Fibroblast of skin of abdomen (primary cell): ENCODE results near the gene RICTOR.
A peak's percentile ranks its signal among the peaks of the same experiment; 100 is the strongest.
"Not testable (repeated sequence)": the region's sequence is repeated elsewhere in the genome, so short reads cannot be mapped to it uniquely, and the experiment has no call there.

ENCODE experiments used
- DNase-seq: peaks from one replicate; pipeline ENCODE4 v3.0.0-alpha.2; 2013

The RICTOR gene

DNA sequence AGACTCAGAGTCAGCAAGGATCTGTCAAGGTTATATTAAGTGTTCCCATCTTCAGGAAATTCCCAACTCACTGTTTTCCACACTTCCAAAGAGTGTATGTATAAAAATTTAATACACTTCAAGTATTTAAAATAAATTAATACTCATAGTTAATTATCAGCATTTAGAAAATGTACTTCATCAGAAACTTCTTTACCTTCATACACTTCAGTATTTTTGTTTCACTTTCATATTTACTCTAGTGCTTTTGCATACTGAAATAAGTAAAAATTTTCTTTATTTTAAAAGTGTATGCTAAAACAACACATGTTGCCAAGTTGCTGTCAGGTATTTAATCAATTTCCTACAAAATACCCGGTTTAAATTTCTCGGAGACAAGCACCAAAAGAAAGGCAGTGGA, 16.5 kb downstream of the RICTOR start:
- no peak for DNase-seq

DNA sequence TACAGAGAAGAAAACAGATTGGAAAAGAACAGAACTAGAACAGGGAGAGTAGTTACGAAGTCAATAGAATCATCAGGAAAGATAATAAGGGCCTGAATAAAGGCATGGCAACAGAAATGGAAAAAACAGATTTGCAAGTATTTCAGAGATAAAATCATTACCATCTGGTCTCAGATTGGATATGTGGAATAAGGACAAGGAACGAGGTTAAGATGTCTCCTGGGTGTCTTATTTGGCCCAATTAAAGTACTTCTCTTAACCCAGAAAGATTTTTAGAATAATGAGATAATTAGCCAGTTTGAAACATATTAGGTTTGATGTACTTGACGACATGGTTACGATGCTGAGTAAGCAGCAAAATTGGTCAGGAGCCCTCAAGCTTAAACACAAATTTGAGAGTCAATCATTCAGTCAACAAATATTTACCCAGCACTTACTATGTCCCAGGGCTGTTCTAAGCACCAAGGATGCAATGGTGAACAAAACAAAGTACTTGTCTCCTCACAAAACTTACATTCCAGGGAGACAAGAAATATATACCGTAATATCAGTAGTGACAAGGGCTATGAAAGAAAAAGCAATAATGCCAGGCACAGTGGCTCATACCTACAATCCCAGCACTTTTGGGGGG, 18.3 kb downstream of the RICTOR start:
- no peak for DNase-seq

DNA sequence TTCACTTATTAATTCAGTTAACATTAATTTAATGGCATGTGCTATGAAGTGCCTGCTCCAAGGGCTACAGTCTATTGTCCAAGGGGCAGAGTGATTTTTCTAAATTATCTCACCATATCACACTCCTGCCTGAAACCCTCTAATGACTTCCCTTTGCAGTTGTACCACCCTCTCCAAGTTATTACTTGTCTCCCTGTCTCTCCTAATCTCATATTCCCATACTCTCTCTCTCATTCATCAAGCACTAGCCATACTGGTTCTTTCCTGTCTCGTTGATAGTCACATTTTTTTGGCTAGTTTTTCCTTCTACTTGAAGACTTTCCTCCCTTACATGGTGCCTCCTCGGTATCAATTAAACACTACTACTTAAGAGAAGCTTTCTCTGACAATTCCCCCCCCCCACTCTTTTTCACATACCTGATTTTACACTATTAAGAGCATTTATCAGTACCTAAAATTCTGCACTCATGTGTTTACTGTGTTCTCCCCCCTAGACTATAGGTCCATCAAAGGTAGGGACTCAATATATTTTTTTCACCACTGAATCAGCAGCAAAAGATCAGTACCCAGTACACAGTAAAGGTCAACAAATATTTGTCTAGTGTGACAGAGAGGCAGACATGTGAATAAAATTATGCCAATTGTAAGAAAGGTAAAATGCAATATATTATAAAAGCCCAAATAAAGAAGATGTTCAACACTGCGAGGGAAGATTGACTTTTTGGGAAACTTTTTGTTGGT, 19.0 kb downstream of the RICTOR start:
- no peak for DNase-seq

DNA sequence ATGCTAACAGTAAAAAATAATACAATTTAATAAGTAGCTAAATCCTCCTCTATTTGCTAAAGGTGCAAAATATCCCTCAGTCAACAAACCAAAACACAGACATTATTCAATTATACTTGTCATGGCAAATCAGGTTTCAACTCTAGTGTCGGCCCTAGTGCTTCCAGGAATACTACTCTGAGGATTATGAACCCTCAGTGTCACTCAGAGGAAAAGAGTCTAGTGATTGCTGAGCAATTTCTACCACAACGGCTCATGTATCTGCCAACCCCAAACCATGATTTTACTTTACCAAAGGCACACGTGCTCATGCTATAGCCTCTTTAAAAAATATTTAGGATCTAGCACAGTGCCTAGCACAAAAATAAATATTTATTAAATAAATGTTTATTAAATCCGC, 21.0 kb downstream of the RICTOR start:
- no peak for DNase-seq

DNA sequence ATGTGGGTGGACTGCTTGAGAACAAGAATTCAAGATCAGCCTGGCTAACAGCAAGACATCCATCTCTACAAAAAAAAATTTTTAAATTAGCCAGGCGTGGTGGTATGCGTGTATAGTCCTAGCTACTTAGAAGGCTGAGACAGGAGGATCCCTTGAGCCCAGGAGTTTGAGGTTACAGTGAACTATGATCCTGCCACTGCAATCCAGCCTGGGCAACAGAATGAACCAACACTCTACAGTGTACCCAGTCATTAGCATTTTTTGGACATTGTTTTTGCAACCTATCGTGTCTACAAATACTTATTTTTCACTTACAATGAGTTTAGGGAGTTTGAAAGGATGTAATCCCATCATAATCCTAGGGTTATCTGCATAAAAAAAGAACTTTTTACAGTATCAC, 22.1 kb downstream of the RICTOR start:
- DNase-seq = no peak

DNA sequence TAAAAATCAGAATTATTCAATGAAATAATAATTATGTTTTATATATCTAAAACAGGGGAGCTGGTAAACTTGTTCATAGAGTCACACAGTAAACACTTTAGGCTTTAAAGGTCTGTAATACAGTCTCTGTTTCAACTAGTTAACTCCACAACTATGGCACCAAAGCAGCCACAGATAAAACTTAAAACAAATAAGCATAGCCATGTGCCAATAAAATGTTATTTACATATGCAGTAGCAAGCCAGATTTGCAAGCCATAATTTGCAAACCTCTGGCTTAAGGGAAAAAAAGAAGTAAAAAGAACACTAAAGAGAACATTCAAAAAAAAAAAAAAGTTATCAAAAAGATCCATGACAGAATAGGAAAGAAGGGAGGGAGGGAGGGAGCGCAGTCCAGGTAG, 24.9 kb downstream of the RICTOR start:
- DNase-seq = no peak

DNA sequence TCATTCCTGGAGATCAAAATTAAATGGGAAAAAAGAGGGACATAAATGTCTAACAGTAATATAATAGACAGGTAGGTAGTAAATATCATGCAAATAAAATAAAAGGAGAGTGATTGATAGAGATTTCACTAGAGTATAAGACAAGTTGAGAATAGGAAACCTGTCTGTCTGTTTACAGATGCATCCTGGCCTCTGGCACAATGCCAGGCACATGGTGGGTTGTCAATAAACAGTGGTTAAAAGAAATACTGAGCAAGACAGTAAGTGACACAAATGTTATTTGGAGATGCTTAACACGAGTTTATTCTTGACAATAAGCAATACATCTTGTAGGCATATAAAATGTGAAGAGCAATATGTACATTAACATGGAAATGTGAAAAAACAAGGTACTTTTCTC, 33.3 kb downstream of the RICTOR start:
- no peak for DNase-seq

DNA sequence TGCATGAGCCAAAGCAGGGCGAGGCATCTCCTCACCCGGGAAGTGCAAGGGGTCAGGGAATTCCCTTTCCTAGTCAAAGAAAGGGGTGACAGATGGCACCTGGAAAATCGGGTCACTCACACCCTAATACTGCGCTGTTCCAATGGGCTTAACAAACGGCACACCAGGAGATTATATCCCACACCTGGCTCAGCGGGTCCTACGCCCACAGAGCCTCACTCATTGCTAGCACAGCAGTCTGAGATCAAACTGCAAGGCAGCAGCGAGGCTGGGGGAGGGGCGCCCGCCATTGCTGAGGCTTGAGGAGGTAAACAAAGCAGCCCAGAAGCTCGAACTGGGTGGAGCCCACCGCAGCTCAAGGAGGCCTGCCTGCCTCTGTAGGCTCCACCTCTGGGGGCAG, 39.7 kb downstream of the RICTOR start:
- DNase-seq = not testable (repeated sequence)

DNA sequence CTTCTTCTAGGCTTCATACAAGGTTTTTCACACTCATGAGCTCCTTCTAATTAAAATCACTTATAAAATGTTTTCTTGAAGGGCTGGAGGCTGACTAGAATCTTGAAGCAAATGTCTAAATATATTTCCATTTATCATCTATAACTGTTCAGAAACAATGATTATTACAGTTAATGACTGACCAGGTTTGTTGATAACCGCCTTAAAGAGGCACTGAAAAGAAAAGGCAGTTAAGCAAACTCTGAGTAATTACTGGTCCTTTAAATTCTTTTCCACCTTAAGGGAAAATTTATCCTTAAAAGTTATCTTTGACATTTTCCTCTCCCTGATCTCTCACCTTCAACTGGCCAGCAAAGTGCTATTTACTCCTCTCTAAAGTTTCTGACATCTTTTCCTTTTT, 43.2 kb downstream of the RICTOR start:
- no peak for DNase-seq

DNA sequence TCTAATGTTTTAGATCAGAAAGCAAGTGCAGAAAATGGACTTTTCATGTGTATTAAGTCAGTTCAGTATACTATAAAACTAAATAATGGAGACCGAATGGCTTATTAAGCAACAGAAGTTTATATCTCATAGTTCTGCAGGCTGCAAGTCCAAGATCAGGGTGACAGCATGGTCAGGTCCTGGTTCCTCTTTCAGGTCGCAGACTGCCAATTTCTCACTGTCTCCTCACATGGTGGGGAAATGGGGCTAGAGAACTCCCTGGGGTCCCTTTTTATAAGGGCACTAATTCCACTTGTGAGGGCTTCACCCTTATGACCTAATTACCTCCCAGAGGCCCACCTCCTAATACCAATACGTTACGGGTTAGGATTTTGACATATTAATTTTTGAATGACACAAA, 48.7 kb downstream of the RICTOR start:
- no peak for DNase-seq

DNA sequence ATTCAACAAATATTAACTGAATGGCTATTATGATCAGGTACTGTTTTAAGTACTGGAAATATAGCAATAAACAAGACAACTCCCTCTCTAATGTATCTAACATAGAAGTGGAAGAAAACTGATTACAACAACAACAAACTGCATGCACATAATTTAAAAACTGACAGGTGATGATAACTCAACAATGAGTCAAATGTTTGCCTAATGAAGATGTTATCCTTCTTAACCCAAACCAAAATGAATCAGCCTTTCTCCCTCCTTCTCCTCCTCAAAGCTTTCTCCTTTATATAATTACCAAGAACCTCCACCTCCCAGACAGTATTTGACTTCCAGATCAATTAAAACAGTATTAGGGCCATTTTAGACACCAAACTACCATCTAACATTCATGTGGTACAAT, 49.3 kb downstream of the RICTOR start:
- peak; percentile 42 for DNase-seq

DNA sequence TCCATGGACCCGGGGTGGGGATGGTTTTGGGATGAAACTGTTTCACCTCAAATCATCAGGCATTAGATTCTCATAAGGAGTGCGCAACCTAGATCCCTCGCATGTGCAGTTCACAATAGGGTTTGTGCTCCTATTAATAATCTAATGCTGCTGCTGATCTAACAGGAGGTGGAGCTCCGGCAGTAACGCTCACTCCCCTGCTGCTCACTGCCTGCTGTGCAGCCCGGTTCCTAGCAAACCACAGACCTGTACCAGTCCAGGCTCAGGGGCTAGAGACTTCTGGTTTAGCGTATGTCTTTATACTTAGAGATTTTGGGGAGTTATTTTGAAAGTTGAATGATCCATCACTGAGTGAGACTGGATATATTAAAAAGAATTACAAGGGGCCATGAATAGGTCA, 50.2 kb downstream of the RICTOR start:
- no peak for DNase-seq

DNA sequence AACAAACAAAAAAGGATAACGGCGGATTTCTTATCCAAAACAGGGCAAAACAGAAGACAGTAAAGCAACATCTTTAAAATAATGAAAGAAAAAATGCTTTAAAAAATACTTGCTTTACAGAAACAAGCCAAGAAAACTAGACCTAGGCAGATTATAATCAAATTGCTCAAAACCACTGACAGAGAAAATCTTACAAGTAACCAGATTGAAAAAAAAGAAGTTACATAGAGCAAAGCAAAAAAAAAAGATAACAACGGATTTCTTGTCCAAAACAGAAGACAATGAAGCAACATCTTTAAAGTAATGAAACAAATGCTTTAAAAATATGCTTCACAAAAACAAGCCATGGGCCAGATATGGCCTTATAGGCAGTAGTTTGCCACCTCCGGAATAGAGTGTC, 51.1 kb downstream of the RICTOR start:
- DNase-seq = no peak

DNA sequence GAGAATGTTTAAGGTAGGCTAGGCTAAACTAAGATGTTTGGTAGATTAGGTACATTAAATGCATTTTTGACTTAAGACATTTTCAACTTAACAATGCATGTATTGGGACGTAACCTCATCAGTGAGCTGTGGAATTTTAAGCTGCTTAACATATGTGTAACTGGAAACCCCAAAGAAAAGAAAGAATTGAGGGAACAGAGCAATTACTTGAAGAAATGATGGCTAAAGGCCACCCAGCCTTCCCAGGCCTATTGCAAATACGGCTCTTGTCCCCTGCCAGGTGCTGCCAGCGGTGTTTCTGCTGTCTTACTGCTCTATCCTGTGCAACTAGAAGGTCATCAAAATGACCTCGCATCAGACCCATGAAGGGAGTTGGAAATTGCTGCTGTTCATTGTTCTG, 52.0 kb downstream of the RICTOR start:
- DNase-seq = peak; percentile 27

DNA sequence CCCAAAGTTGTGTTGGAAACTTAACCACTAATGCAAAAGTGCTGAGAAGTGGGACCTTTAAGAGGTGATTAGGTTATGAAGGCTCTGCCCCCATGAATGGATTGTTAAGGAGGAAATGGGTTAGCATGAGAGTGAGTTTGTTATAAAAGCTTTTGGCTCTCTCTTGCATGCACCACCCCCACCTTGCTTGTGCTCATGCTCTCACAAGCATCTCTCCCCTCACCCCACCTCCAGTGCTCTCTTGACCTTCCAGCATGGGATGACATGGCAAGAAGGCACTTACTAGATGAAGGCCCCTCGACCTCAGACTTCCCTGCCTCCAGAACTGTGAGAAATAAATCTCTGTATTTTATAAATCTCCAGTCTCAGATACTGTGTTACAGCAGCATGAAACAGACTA, 52.8 kb downstream of the RICTOR start:
- peak; percentile 29 for DNase-seq

DNA sequence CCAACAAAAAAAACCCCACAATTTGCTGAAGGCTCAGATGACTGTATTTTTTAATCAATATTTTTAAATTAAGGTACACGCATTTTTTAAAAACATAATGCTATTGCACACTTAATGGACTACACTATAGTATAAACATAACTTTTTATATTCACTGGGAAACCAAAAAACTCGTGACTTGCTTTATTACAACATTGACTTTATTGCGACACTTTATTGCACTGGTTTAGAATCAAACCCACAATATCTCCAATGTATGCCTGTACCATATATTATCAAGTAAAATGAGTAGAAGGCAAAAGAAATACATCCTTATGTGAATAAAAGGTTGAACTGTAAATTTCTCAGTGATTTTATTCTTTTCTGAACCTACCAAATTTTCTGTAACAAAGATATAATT, 53.7 kb downstream of the RICTOR start:
- DNase-seq = no peak

DNA sequence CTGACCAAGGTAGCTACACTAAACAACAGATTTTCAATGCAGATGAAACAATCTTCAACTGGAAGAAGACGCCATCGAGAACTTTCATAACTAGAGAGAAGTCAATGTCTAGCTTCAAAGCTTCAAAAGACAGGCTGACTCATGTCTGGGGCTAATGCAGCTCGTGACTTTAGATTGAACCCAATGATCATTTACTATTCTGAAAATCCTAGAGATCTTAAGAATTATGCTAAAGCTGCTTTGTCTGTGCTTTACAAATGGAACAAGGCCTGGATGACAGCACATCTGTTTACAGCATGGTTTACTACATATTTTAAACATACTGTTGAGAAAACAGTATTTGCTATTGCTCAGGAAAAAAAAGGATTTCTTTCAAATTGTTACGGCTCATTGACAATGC, 54.9 kb downstream of the RICTOR start:
- DNase-seq = peak; percentile 63

DNA sequence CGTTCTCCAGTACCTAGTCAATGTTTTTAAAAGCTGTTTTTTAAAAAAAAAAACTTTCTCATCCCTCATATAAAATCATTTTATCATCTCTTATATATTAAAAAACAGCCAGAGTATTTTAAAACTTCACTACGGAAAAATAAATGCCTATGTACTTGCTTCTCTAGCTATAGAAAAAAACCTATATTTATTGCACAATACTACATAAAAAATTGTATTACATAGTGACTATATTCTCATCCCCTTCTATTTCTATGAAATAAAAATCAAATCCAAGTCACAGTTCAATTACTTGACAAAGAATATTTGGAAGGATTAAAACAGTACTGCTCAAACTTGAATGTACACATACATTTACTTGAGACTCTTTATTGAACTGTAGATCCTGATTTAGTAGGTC, 56.7 kb downstream of the RICTOR start:
- DNase-seq = no peak

DNA sequence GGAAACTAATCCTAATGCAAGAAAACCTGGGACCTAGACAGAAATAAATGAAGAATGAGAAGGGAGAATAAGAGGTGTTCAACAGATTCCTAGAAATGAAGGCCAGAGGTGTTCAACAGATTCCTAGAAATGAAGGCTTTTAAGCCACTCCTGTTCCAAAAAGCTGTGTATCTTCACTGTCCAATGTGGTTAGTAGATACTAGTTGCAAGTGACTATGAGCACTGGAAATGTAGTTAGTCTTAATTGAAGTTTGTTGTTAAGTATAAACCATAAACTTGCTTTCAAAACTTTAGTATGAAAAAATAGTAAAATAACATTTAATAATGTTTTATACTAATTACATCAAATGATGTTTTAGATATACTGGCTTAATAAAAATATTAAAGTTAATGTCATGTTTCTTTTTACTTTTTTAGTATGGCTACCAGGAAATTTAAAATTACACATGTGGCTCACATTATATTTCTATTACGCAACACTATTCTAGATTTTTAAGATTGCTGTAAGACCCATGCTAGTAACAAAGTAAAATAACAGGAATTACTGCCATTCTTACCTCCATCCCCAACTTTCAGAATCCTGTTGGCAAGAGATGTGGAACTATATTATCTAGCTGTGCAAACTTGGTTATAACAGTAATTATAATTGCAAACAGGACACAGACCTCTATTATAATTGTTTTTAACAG, 57.5 kb downstream of the RICTOR start:
- DNase-seq = peak; percentile 58

DNA sequence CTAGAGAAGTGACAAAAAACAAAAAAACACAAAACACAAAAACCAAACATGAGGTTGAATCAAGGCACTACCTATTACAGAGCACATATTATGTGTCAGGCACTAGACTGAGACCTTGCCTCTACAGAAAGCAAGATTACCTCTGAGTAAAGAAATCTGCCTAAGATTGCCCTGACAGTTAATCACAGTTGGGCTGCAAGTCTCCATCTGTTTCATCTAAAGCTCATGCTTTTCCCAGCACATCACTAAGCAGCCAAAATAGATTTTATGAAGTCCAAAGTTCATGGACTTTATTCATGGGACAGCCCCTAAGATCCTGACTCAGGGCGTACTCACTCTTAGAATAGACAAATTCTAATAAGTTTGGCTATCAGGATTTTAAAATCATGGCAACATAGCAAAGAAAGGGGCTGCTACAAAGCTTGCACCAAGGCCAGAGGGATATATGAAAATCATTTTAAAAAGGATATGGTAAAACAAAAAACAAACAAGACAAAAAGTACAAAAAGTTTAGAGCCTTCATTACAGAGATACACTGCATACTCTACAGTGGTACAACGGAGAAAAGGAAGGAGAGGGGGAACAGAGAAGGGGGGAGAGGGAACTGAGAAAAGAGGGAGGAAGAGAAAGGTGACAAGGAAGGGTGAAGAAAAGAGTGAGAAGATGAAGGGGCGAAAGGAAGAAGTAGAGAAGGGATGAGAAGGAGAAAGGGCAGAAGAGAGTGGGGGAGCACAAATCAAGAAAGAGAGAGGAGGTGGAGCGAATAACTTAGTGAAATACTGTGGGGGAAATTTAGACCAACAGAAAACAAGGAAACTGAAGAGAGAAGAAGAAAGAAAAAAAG, 58.2 kb downstream of the RICTOR start:
- DNase-seq = peak; percentile 88

DNA sequence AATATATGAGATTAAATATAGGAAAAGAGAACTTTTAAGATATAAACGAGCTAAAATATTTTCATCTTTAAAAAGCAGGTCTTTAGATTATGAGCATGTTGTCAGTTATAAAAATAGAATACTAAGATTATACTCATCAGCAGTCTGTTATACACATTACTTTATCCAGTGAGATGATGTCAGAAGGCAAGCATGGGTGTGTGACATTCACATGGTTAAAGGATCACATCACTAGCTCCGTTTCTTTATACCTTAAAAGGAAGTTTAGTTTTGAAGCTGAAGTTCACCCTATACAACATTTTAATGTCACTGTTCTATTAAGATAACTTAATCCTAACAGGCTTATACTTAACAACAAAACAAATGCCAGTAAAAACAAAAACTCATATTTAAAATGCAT, 59.6 kb downstream of the RICTOR start:
- peak; percentile 94 for DNase-seq

DNA sequence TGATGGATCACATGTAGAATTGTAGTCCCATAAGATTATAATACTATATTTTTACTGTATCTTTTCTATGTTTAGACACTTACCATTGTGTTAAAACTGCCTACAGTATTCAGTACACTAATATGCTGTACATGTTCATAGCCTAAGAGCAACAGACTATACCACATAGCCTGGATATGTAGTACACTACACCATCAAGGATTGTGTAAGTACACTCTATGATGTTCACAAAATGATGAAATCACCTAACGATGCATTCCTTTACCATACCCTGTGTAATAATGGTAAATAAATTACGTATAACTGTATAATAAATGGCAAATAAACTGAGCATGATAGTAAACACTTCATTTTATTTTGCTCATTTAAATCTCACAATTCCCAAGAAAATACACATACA, 60.3 kb downstream of the RICTOR start:
- peak; percentile 64 for DNase-seq

DNA sequence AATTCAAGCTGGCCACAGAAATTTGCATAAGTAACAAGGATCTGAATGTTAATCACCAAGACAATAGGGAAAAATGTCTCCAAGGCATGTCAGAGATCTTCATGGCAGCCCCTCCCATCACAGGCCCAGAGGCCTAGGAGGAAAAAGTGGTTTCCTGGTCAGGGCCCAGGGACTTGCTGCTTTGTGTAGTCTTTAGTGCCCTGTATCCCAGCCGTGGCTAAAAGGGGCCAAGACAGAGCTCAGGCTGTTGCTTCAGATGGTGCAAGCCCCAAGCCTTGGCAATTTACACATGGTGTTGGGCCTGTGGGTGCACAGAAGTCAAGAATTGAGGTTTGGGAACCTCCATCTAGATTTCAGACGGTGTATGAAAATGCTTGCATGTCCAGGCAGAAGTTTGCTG, 63.2 kb downstream of the RICTOR start:
- DNase-seq = not testable (repeated sequence)
